B cell (primary cell): Measurements from ENCODE around the gene PCDHGC3. TPM values are rescaled to one million over a fixed set of nuclear protein-coding genes. Genes with fewer than 3 reads are reported as not detected.
A peak's percentile ranks its signal among the peaks of the same experiment; 100 is the strongest.

Source experiments
- ATAC-seq: fragments of 200-7000 bp; cut with Tn5 transposase; one replicate; pipeline ENCODE4 v1.10.0; 2021; ENCODE audit warnings: low read depth, mild to moderate bottlenecking, moderate number of reproducible peaks, moderate library complexity
- CTCF ChIA-PET: fragments of 350-600 bp; sonication (Branson Sonifier 250); formaldehyde crosslinking; loops from one replicate; lab custom pipeline; 2021; ENCODE audit warnings: antibody characterized with exemption, inconsistent platforms; lab: Charles Lee
- POLR2A ChIA-PET: fragments of 350-600 bp; sonication (Branson Sonifier 250); formaldehyde crosslinking; loops from one replicate; lab custom pipeline; 2021; ENCODE audit warnings: antibody characterized with exemption; lab: Charles Lee
- DNase-seq: peaks from one replicate; pipeline ENCODE4 v3.0.0; 2013
- H2AFZ ChIP-seq: 2 replicates; pipeline ENCODE4 v1.6.1; 2012; ENCODE audit warnings: mild to moderate bottlenecking, low read depth, low read length; ENCODE audit not compliant: insufficient read depth, poor library complexity, severe bottlenecking
- H3K27ac ChIP-seq, 2 donors: 1 replicate in 1 of 2; 2 replicates in 1 of 2; pipeline ENCODE4 v1.5.1; 2012 to 2013; ENCODE audit warnings: low read length in 2 of 2, mild to moderate bottlenecking in 2 of 2, moderate library complexity in 1 of 2
- H3K27me3 ChIP-seq, 4 experiments: fragments of 200-600 bp in 1 of 4; sonication (generic) in 1 of 4; replicated peaks in 1 of 4; 1 replicate in 2 of 4; 2 replicates in 2 of 4; pipeline versions ENCODE4 v1.6.1 to v1.7.0; 2013 to 2016; ENCODE audit warnings: low read length in 3 of 4, mild to moderate bottlenecking in 2 of 4, mixed read lengths in 1 of 4, moderate library complexity in 1 of 4; ENCODE audit not compliant: insufficient read depth in 4 of 4, control insufficient read depth in 3 of 4; ENCODE audit errors: control extremely low read depth in 1 of 4
- H3K36me3 ChIP-seq, 2 experiments: replicated peaks in 1 of 2; 1 replicate in 1 of 2; 2 replicates in 1 of 2; pipeline versions ENCODE4 v1.6.1 to v1.7.1; 2013; ENCODE audit warnings: low read length in 1 of 2; ENCODE audit not compliant: insufficient read depth in 2 of 2, control insufficient read depth in 1 of 2; ENCODE audit errors: control extremely low read depth in 1 of 2, extremely low read depth in 1 of 2
- H3K4me1 ChIP-seq, 2 donors: fragments of 200-600 bp in 1 of 2; sonication (generic) in 1 of 2; 1 replicate in 1 of 2; 2 replicates in 1 of 2; pipeline versions ENCODE4 v1.5.1 to v1.6.1; 2013 to 2017; ENCODE audit warnings: low read length in 2 of 2; ENCODE audit not compliant: control insufficient read depth in 2 of 2, insufficient read depth in 2 of 2
- H3K4me2 ChIP-seq: replicated peaks from 2 replicates; pipeline ENCODE3; 2012; ENCODE audit warnings: mild to moderate bottlenecking, low read depth, low read length; ENCODE audit not compliant: poor library complexity, severe bottlenecking
- H3K4me3 ChIP-seq, 5 experiments: fragments of 200-600 bp in 1 of 5; sonication (generic) in 1 of 5; 1 replicate in 3 of 5; 2 replicates in 2 of 5; pipeline versions ENCODE4 v1.5.1 to v1.7.0; 2011 to 2016; ENCODE audit warnings: low read length in 4 of 5, mild to moderate bottlenecking in 4 of 5, low read depth in 2 of 5, control low read depth in 1 of 5, moderate library complexity in 1 of 5; ENCODE audit not compliant: insufficient read depth in 1 of 5; ENCODE audit errors: control extremely low read depth in 1 of 5, extremely low read depth in 1 of 5
- H3K79me2 ChIP-seq: fragments of 200-600 bp; sonication (generic); one replicate; pipeline ENCODE4 v1.6.0; 2016; ENCODE audit warnings: low read length; ENCODE audit not compliant: control insufficient read depth, insufficient read depth
- H3K9ac ChIP-seq: fragments of 200-600 bp; sonication (generic); 2 replicates; pipeline ENCODE4 v1.6.1; 2017; ENCODE audit warnings: mild to moderate bottlenecking, low read length, moderate library complexity
- H3K9me3 ChIP-seq, 3 donors: one replicate each; pipeline versions ENCODE4 v1.6.1 to v1.7.1; 2013; ENCODE audit warnings: low read length in 2 of 3; ENCODE audit not compliant: control insufficient read depth in 2 of 3, insufficient read depth in 1 of 3; ENCODE audit errors: control extremely low read depth in 1 of 3
- H4K20me1 ChIP-seq: 2 replicates; pipeline ENCODE4 v1.6.0; 2012; ENCODE audit warnings: mild to moderate bottlenecking, low read length; ENCODE audit not compliant: insufficient read depth, control insufficient read depth, poor library complexity, severe bottlenecking
- H3K27ac Mint-ChIP-seq: one replicate; pipeline ENCODE4 v1.8.0; 2021; ENCODE audit warnings: mixed read lengths
- H3K27me3 Mint-ChIP-seq: one replicate; pipeline ENCODE4 v1.8.0; 2021; ENCODE audit warnings: mixed read lengths
- H3K4me1 Mint-ChIP-seq: one replicate; pipeline ENCODE4 v1.8.0; 2021; ENCODE audit warnings: mixed read lengths
- H3K4me3 Mint-ChIP-seq: one replicate; pipeline ENCODE4 v1.8.0; 2021; ENCODE audit warnings: mixed read lengths
- H3K9me3 Mint-ChIP-seq: one replicate; pipeline ENCODE4 v1.8.0; 2022; ENCODE audit warnings: mixed read lengths; ENCODE audit not compliant: insufficient read depth
- CTCF ChIP-seq: fragments of 200-600 bp; IDR thresholded peaks from one replicate; pipeline ENCODE4 v1.8.0; 2022; ENCODE audit warnings: antibody characterized with exemption, mild to moderate bottlenecking
- EZH2 ChIP-seq: IDR thresholded peaks from 2 replicates; pipeline ENCODE4 v1.6.1; 2012; ENCODE audit warnings: borderline replicate concordance, low read depth, mild to moderate bottlenecking, moderate library complexity, low read length; ENCODE audit not compliant: insufficient read depth, poor library complexity, severe bottlenecking
- WGBS: methylation state at CpG from one replicate; pipeline ENCODE4 v1.1.5; 2013; ENCODE audit warnings: missing lambda C conversion rate; ENCODE audit not compliant: insufficient coverage; 5-methylcytosine and 5-hydroxymethylcytosine counted together
- intact Hi-C: fragments of 100-400 bp; cut with micrococcal nuclease; formaldehyde crosslinking; loops from one replicate; pipeline ENCODE4 v1.10.0; 2022
- polyA plus RNA-seq: library from polyadenylated mRNA; depleted of rRNA; stranded (reverse); fragments of >200 nt; gene quantifications from 2 replicates; pipeline ENCODE4 v1.2.3, GENCODE V29; 2012
- total RNA-seq, 2 donors: library from RNA; stranded (reverse); fragments of 120-200 nt in 1 of 2; gene quantifications; 1 replicate in 1 of 2; 2 replicates in 1 of 2; pipeline versions ENCODE4 v1.2.3 to v1.2.4, GENCODE V29; 2013 to 2022

The PCDHGC3 gene
- total and polyA plus RNA-seq, 2 donors (not counting 1 experiment from before 2014, with no cell fraction given): 0.88 to 2.0 TPM

- Histone ChIP-seq H3K36me3 (no peaks in the 10 kb centered on the region), H3K27ac (no peak overlapping the region), H3K79me2 (no peaks in the 10 kb centered on the region), H3K4me3 (peak overlapping the region in 3 of 5 experiments; percentile 15 to 39 (median 21)), H3K9me3 (peaks cover 0 to 12% (median 0%) of the 10 kb centered on the region in 3 donors), H2AFZ (peak overlapping the region; percentile 60), H3K9ac (peak overlapping the region; percentile 23), H4K20me1 (no peaks in the 10 kb centered on the region), H3K4me2 (peak overlapping the region; percentile 66), H3K27me3 (peaks cover 0 to 61% (median 32%) of the 10 kb centered on the region in 4 experiments), H3K4me1 (peaks cover 15 to 17% of the 10 kb centered on the region in 2 donors)
- TF ChIP-seq CTCF: no peak
- no peak for TF ChIP-seq EZH2
- Mint-ChIP-seq H3K4me3 (peak overlapping the region; percentile 40), H3K27me3 (peaks cover 77% of the 10 kb centered on the region), H3K9me3 (no peaks in the 10 kb centered on the region), H3K4me1 (peaks cover 16% of the 10 kb centered on the region), H3K27ac (no peak overlapping the region)
- CTCF ChIA-PET: interaction anchor here (0.6 to 3.0 kb wide), 7 partner anchors 10 to 847 kb away, joined by 3 to 10 read pairs (median 8); partner anchors contain the start of genes PCDHGA12 and PCDHGC3
- POLR2A ChIA-PET: no interaction called here
- WGBS: 58% methylated on average over 38 of the region's 38 CpGs
- ATAC-seq (no peak), DNase-seq (no peak)
- intact Hi-C loops: no loop called here
Measured at GRCh38 chr5:141485321-141486055, 9.7 kb downstream of the PCDHGC3 start.

- ATAC-seq: no peak
- intact Hi-C loops: no loop called here
- ChIA-PET POLR2A (no interaction called here), CTCF (interaction anchor here (1.2 to 3.0 kb wide), 5 partner anchors 10 to 55 kb away, joined by 3 to 10 read pairs (median 8); partner anchors contain the start of genes PCDHGA12 and PCDHGC3)
- no peak for DNase-seq
- no peak for TF ChIP-seq EZH2
- Mint-ChIP-seq H3K27ac (no peak overlapping the region), H3K27me3 (peaks cover 79% of the 10 kb centered on the region), H3K9me3 (no peaks in the 10 kb centered on the region), H3K4me3 (no peak overlapping the region), H3K4me1 (peaks cover 20% of the 10 kb centered on the region)
- H4K20me1 ChIP-seq: no peaks in the 10 kb centered on the region
- H3K4me1 ChIP-seq: peaks cover 18% of the 10 kb centered on the region in 2 donors
- no peaks in the 10 kb centered on the region for H3K79me2 ChIP-seq
- WGBS: 90% methylated on average over 9 of the region's 9 CpGs
- no peak overlapping the region for H3K9ac ChIP-seq
- H3K4me2 ChIP-seq: no peak overlapping the region
- H3K36me3 ChIP-seq: no peaks in the 10 kb centered on the region
- H3K9me3 ChIP-seq: peaks cover 0 to 14% (median 0%) of the 10 kb centered on the region in 3 donors
- H2AFZ ChIP-seq: no peak overlapping the region
- H3K27ac ChIP-seq: no peak overlapping the region
- H3K27me3 ChIP-seq: peaks cover 0 to 63% (median 35%) of the 10 kb centered on the region in 4 experiments
- H3K4me3 ChIP-seq: no peak overlapping the region
Measured at GRCh38 chr5:141486091-141486490, 10.3 kb downstream of the PCDHGC3 start.
